Measurements from ENCODE around the gene KLC3.
A peak's percentile ranks its signal among the peaks of the same experiment; 100 is the strongest.
"Not testable (repeated sequence)": the region's sequence is repeated elsewhere in the genome, so short reads cannot be mapped to it uniquely, and the experiment has no call there.

KLC3 gene

GRCh38 chr19:45323671-45324081 lies 16.9 kb upstream of the KLC3 start:
- in situ Hi-C loops (cut with MboI; ENCODE audit: low pct_unique_long_range_greater_than_20kb, low sequenced_read_pairs, unreplicated experiment), result no loop called here
- no peak for TF ChIP-seq CTCF (IDR thresholded peaks at IDR 0.05; ENCODE audit: extremely low read depth, insufficient read depth, missing control alignments)
- peak; percentile 46 for DNase-seq (ENCODE audit: low spot score)

GRCh38 chr19:45324349-45324907 lies 16.1 kb upstream of the KLC3 start:
- no peak for TF ChIP-seq CTCF (IDR thresholded peaks at IDR 0.05; ENCODE audit: extremely low read depth, insufficient read depth, missing control alignments)
- in situ Hi-C loops (cut with MboI; ENCODE audit: low pct_unique_long_range_greater_than_20kb, low sequenced_read_pairs, unreplicated experiment), result no loop called here
- no peak for DNase-seq (ENCODE audit: low spot score)

GRCh38 chr19:45327404-45328143 lies 13.0 kb upstream of the KLC3 start:
- no peak for TF ChIP-seq CTCF (IDR thresholded peaks at IDR 0.05; ENCODE audit: extremely low read depth, insufficient read depth, missing control alignments)
- in situ Hi-C loops (cut with MboI; ENCODE audit: low pct_unique_long_range_greater_than_20kb, low sequenced_read_pairs, unreplicated experiment), result no loop called here
- no peak for DNase-seq (ENCODE audit: low spot score)

GRCh38 chr19:45331411-45331810 lies 9.1 kb upstream of the KLC3 start:
- DNase-seq (ENCODE audit: low spot score), result no peak
- no peak for TF ChIP-seq CTCF (IDR thresholded peaks at IDR 0.05; ENCODE audit: extremely low read depth, insufficient read depth, missing control alignments)
- in situ Hi-C loops (cut with MboI; ENCODE audit: low pct_unique_long_range_greater_than_20kb, low sequenced_read_pairs, unreplicated experiment), result no loop called here

GRCh38 chr19:45333609-45334303 lies 6.8 kb upstream of the KLC3 start:
- no peak for TF ChIP-seq CTCF (IDR thresholded peaks at IDR 0.05; ENCODE audit: extremely low read depth, insufficient read depth, missing control alignments)
- no peak for DNase-seq (ENCODE audit: low spot score)
- in situ Hi-C loops (cut with MboI; ENCODE audit: low pct_unique_long_range_greater_than_20kb, low sequenced_read_pairs, unreplicated experiment), result no loop called here

- in situ Hi-C loops (cut with MboI; ENCODE audit: low pct_unique_long_range_greater_than_20kb, low sequenced_read_pairs, unreplicated experiment), result not testable (repeated sequence)
Measured at GRCh38 chr19:45334881-45335280, 5.7 kb upstream of the KLC3 start.

GRCh38 chr19:45336696-45337251 lies 3.8 kb upstream of the KLC3 start:
- in situ Hi-C loops (cut with MboI; ENCODE audit: low pct_unique_long_range_greater_than_20kb, low sequenced_read_pairs, unreplicated experiment), result no loop called here
- DNase-seq (ENCODE audit: low spot score), result no peak
- no peak for TF ChIP-seq CTCF (IDR thresholded peaks at IDR 0.05; ENCODE audit: extremely low read depth, insufficient read depth, missing control alignments)

More at GRCh38 chr19:45334881-45335280, 5.7 kb upstream of the KLC3 start:
- DNase-seq (ENCODE audit: low spot score), result not testable (repeated sequence)

Measured in GM13977 (cell line).